Activated naive CD8-positive, alpha-beta T cell treated with anti-CD3 and anti-CD28 coated beads, Interleukin-2, amount 50 U/mL, for 24 hours (primary cell): ENCODE measurements around the gene SMARCD1.
"Not testable (repeated sequence)": the region's sequence is repeated elsewhere in the genome, so short reads cannot be mapped to it uniquely, and the experiment has no call there.

Experiments used
- ATAC-seq: fragments of 150-1000 bp; cut with Tn5 transposase; one replicate; pipeline ENCODE4 v1.10.0; 2021
- DNase-seq: peaks from one replicate; pipeline ENCODE4 v3.0.0; 2021
- H3K27ac Mint-ChIP-seq: one replicate; pipeline ENCODE4 v1.8.0; 2021; ENCODE audit warnings: mild to moderate bottlenecking, mixed read lengths
- H3K27me3 Mint-ChIP-seq: one replicate; pipeline ENCODE4 v1.8.0; 2021; ENCODE audit warnings: mixed read lengths
- H3K36me3 Mint-ChIP-seq: one replicate; pipeline ENCODE4 v1.8.0; 2021; ENCODE audit warnings: low read depth, mixed read lengths
- H3K4me1 Mint-ChIP-seq: one replicate; pipeline ENCODE4 v1.8.0; 2021; ENCODE audit warnings: mixed read lengths
- H3K4me3 Mint-ChIP-seq: one replicate; pipeline ENCODE4 v1.8.0; 2021; ENCODE audit warnings: mild to moderate bottlenecking, moderate library complexity, mixed read lengths
- H3K9me3 Mint-ChIP-seq: one replicate; pipeline ENCODE4 v1.8.0; 2021; ENCODE audit warnings: mixed read lengths

Gene SMARCD1

GRCh38 chr12:50147281-50147680 lies 62.1 kb downstream of the SMARCD1 start:
- Mint-ChIP-seq H3K27ac (no peak overlapping the region), H3K4me3 (no peak overlapping the region), H3K4me1 (peaks cover 25% of the 10 kb centered on the region), H3K36me3 (peaks cover 12% of the 10 kb centered on the region), H3K9me3 (no peaks in the 10 kb centered on the region), H3K27me3 (no peaks in the 10 kb centered on the region)
- DNase-seq (no peak), ATAC-seq (no peak)

GRCh38 chr12:50148011-50148410 lies 62.9 kb downstream of the SMARCD1 start:
- not testable (repeated sequence) for ATAC-seq, DNase-seq, H3K4me3 Mint-ChIP-seq, H3K36me3 Mint-ChIP-seq, H3K27ac Mint-ChIP-seq, H3K27me3 Mint-ChIP-seq, H3K9me3 Mint-ChIP-seq
- H3K4me1 Mint-ChIP-seq = peaks cover 25% of the 10 kb centered on the region

GRCh38 chr12:50149311-50149710 lies 64.2 kb downstream of the SMARCD1 start:
- DNase-seq = no peak
- no peak overlapping the region for H3K4me3 Mint-ChIP-seq
- H3K9me3 Mint-ChIP-seq = no peaks in the 10 kb centered on the region
- ATAC-seq = peak; percentile 43
- peaks cover 25% of the 10 kb centered on the region for H3K4me1 Mint-ChIP-seq
- H3K36me3 Mint-ChIP-seq = no peaks in the 10 kb centered on the region
- H3K27ac Mint-ChIP-seq = peak overlapping the region; percentile 18
- H3K27me3 Mint-ChIP-seq = no peaks in the 10 kb centered on the region
